IMR-90 (cell line): ENCODE data around the gene TP73. TPM values are rescaled to one million over a fixed set of nuclear protein-coding genes. Genes with fewer than 3 reads are reported as not detected.

Source experiments
- ATAC-seq: fragments of 200-7000 bp; cut with Tn5 transposase; 2 replicates; pipeline ENCODE4 v1.9.1; 2020; ENCODE audit warnings: low read depth, mild to moderate bottlenecking, moderate library complexity
- BruUV-seq: library from RNA; stranded (reverse); fragments of 400-500 nt; replicated peaks from 2 replicates; lab custom pipeline; 2021; lab: Mats Ljungman, UMichigan
- CTCF ChIA-PET: fragments of 300-600 bp; formaldehyde crosslinking; extraction: SDS; loops from one replicate; lab custom pipeline; 2021; ENCODE audit warnings: antibody characterized with exemption; lab: Yijun Ruan, JAX
- POLR2A ChIA-PET: fragments of 300-600 bp; sonication (Branson Sonifier 250); formaldehyde crosslinking; loops from one replicate; lab custom pipeline; 2022; ENCODE audit warnings: antibody characterized with exemption; ENCODE audit not compliant: unreplicated experiment; lab: Charles Lee
- DNase-seq: peaks from one replicate; pipeline ENCODE4 v3.0.0; 2013
- H2AFZ ChIP-seq: replicated peaks from 2 replicates; pipeline ENCODE3; 2013; ENCODE audit warnings: low read length, mild to moderate bottlenecking; ENCODE audit not compliant: poor library complexity
- H2AK5ac ChIP-seq: 2 replicates; pipeline ENCODE4 v1.6.1; 2013; ENCODE audit warnings: low read depth, low read length, inconsistent platforms
- H2AK9ac ChIP-seq: replicated peaks from 2 replicates; pipeline ENCODE3; 2013; ENCODE audit warnings: mild to moderate bottlenecking, low read depth, low read length, moderate library complexity; ENCODE audit not compliant: poor library complexity
- H2BK120ac ChIP-seq: 2 replicates; pipeline ENCODE4 v1.6.1; 2013; ENCODE audit warnings: low read depth, low read length, inconsistent platforms
- H2BK15ac ChIP-seq: 3 replicates; pipeline ENCODE4 v1.6.1; 2013; ENCODE audit warnings: low read depth, low read length, inconsistent platforms
- H2BK20ac ChIP-seq: 2 replicates; pipeline ENCODE4 v1.6.1; 2013; ENCODE audit warnings: low read depth, mild to moderate bottlenecking, inconsistent platforms, low read length, moderate library complexity
- H2BK5ac ChIP-seq: 2 replicates; pipeline ENCODE4 v1.6.1; 2013; ENCODE audit warnings: mild to moderate bottlenecking, low read depth, low read length, inconsistent platforms; ENCODE audit not compliant: poor library complexity, severe bottlenecking
- H3K14ac ChIP-seq: replicated peaks from 2 replicates; pipeline ENCODE4 v1.6.1; 2013; ENCODE audit warnings: low read depth, low read length, inconsistent platforms
- H3K18ac ChIP-seq: 2 replicates; pipeline ENCODE4 v1.6.1; 2013; ENCODE audit warnings: low read depth, low read length, control low read depth
- H3K23ac ChIP-seq: 2 replicates; pipeline ENCODE4 v1.6.1; 2013; ENCODE audit warnings: low read depth, low read length, inconsistent platforms
- H3K27ac ChIP-seq: 2 replicates; pipeline ENCODE4 v1.5.1; 2013; ENCODE audit warnings: mild to moderate bottlenecking, control low read depth, low read length; ENCODE audit not compliant: insufficient read depth
- H3K27me3 ChIP-seq: 2 replicates; pipeline ENCODE4 v1.6.1; 2013; ENCODE audit warnings: low read length; ENCODE audit not compliant: control insufficient read depth, insufficient read depth
- H3K36me3 ChIP-seq: 2 replicates; pipeline ENCODE4 v1.6.1; 2013; ENCODE audit warnings: low read length, mixed read lengths; ENCODE audit not compliant: control insufficient read depth, insufficient read depth
- H3K4ac ChIP-seq: 2 replicates; pipeline ENCODE4 v1.6.1; 2013; ENCODE audit warnings: low read depth, low read length, inconsistent platforms
- H3K4me1 ChIP-seq: 2 replicates; pipeline ENCODE4 v1.6.1; 2013; ENCODE audit warnings: low read length, mixed read lengths; ENCODE audit not compliant: control insufficient read depth, insufficient read depth
- H3K4me2 ChIP-seq: 2 replicates; pipeline ENCODE4 v1.6.1; 2013; ENCODE audit warnings: low read depth, mild to moderate bottlenecking, control low read depth, low read length, moderate library complexity
- H3K4me3 ChIP-seq: 2 replicates; pipeline ENCODE4 v1.5.1; 2013; ENCODE audit warnings: low read depth, mild to moderate bottlenecking, control low read depth, low read length, moderate library complexity; ENCODE audit not compliant: insufficient read depth
- H3K56ac ChIP-seq: 2 replicates; pipeline ENCODE4 v1.6.1; 2013; ENCODE audit warnings: low read length, inconsistent platforms; ENCODE audit not compliant: insufficient read depth; ENCODE audit errors: extremely low read depth
- H3K79me1 ChIP-seq, 2 experiments: 2 replicates each; pipeline ENCODE4 v1.6.1; 2013; ENCODE audit warnings: low read length in 2 of 2, inconsistent platforms in 1 of 2, low read depth in 1 of 2
- H3K9ac ChIP-seq: 2 replicates; pipeline ENCODE4 v1.6.1; 2013; ENCODE audit warnings: low read depth, low read length, control low read depth
- H3K9me1 ChIP-seq: 2 replicates; pipeline ENCODE4 v1.6.1; 2013; ENCODE audit warnings: low read length, inconsistent platforms; ENCODE audit not compliant: insufficient read depth
- H3K9me3 ChIP-seq: 2 replicates; pipeline ENCODE4 v1.6.1; 2013; ENCODE audit warnings: low read length; ENCODE audit not compliant: control insufficient read depth, insufficient read depth
- H4K20me1 ChIP-seq: 2 replicates; pipeline ENCODE4 v1.6.1; 2013; ENCODE audit warnings: low read length, inconsistent platforms; ENCODE audit not compliant: insufficient read depth
- H4K5ac ChIP-seq: 2 replicates; pipeline ENCODE4 v1.6.1; 2013; ENCODE audit warnings: mild to moderate bottlenecking, low read depth, low read length, control low read depth
- H4K8ac ChIP-seq, 2 experiments: 2 replicates each; pipeline ENCODE4 v1.6.1; 2013; ENCODE audit warnings: low read depth in 2 of 2, low read length in 2 of 2, control low read depth in 1 of 2, inconsistent platforms in 1 of 2
- H4K91ac ChIP-seq: 2 replicates; pipeline ENCODE4 v1.6.1; 2013; ENCODE audit warnings: low read depth, low read length, inconsistent platforms; ENCODE audit not compliant: insufficient read depth
- BHLHE40 ChIP-seq: fragments of 150-350 bp; IDR thresholded peaks from 2 replicates; pipeline ENCODE4 v1.6.1; 2016; ENCODE audit warnings: mild to moderate bottlenecking, low read depth, low read length
- CEBPB ChIP-seq: IDR thresholded peaks from 2 replicates; pipeline ENCODE4 v1.6.1; 2012; ENCODE audit warnings: low read depth, low read length, improper control_type of control experiment
- CHD1 ChIP-seq: IDR thresholded peaks from 2 replicates; pipeline ENCODE4 v1.6.1; 2012; ENCODE audit warnings: low read depth, low read length, improper control_type of control experiment
- FOS ChIP-seq: fragments of 150-350 bp; IDR thresholded peaks from 2 replicates; pipeline ENCODE4 v1.6.1; 2016; ENCODE audit warnings: low read depth, low read length
- MAFK ChIP-seq: IDR thresholded peaks from 2 replicates; pipeline ENCODE4 v1.6.1; 2012; ENCODE audit warnings: low read depth, low read length, improper control_type of control experiment
- MXI1 ChIP-seq: IDR thresholded peaks from 2 replicates; pipeline ENCODE4 v1.6.1; 2012; ENCODE audit warnings: low read depth, mild to moderate bottlenecking, low read length, moderate library complexity, borderline replicate concordance
- NFE2L2 ChIP-seq: fragments of 150-350 bp; IDR thresholded peaks from 2 replicates; pipeline ENCODE4 v1.6.1; 2016; ENCODE audit warnings: low read depth, mild to moderate bottlenecking, low read length
- POLR2A ChIP-seq: IDR thresholded peaks from 2 replicates; pipeline ENCODE4 v1.6.1; 2012; ENCODE audit warnings: mild to moderate bottlenecking, low read depth, low read length
- RCOR1 ChIP-seq: IDR thresholded peaks from 2 replicates; pipeline ENCODE4 v1.6.1; 2012; ENCODE audit warnings: mild to moderate bottlenecking, low read length, improper control_type of control experiment; ENCODE audit not compliant: insufficient replicate concordance
- RFX5 ChIP-seq: IDR thresholded peaks from 2 replicates; pipeline ENCODE4 v1.8.0; 2012; ENCODE audit warnings: low read depth, mild to moderate bottlenecking, low read length, moderate library complexity
- WGBS, 2 experiments: methylation state at CpG; one replicate each; pipeline versions ENCODE4 v1.1.5 to v1.1.7; 2013; ENCODE audit warnings: missing lambda C conversion rate in 2 of 2; ENCODE audit not compliant: insufficient read length in 1 of 2; ENCODE audit errors: extremely low coverage in 2 of 2; 5-methylcytosine and 5-hydroxymethylcytosine counted together
- dilution Hi-C: fragments of 300-500 bp; cut with HindIII; formaldehyde crosslinking; loops from one replicate; pipeline ENCODE4 v1.14.3; 2018; ENCODE audit warnings: low sequenced_read_pairs; ENCODE audit not compliant: unreplicated experiment
- in situ Hi-C: fragments of 300-500 bp; cut with MboI; formaldehyde crosslinking; loops from 3 replicates; pipeline ENCODE4 v1.14.3; 2019; ENCODE audit warnings: low sequenced_read_pairs, inconsistent platforms, mixed read lengths
- intact Hi-C: fragments of 100-400 bp; cut with micrococcal nuclease; formaldehyde crosslinking; loops from 2 replicates; pipeline ENCODE4 v1.10.0; 2022
- polyA plus RNA-seq, 3 experiments: library from polyadenylated mRNA; depleted of rRNA; stranded (reverse); fragments of >200 nt; gene quantifications; 2 replicates each; pipeline ENCODE4 v1.2.3, GENCODE V29; 2012; ENCODE audit warnings: low replicate concordance in 1 of 3
- total RNA-seq: library from RNA; depleted of rRNA; stranded (reverse); fragments of >200 nt; gene quantifications from 2 replicates; pipeline ENCODE4 v1.2.3, GENCODE V29; 2012
- TF ChIP-seq, protein P1 (sequence below): conservative IDR thresholded peaks from 2 replicates; pipeline ENCODE4 v1.5.1; 2012; ENCODE audit warnings: mild to moderate bottlenecking, low read depth, low read length, improper control_type of control experiment
- TF ChIP-seq, protein P2 (sequence below): fragments of 150-350 bp; IDR thresholded peaks from 2 replicates; pipeline ENCODE4 v1.6.1; 2016; ENCODE audit warnings: low read depth, mild to moderate bottlenecking, low read length, moderate library complexity, borderline replicate concordance
- TF ChIP-seq, protein P3 (sequence below): fragments of 150-350 bp; IDR thresholded peaks from 2 replicates; pipeline ENCODE4 v1.6.1; 2017; ENCODE audit warnings: mild to moderate bottlenecking, antibody characterized with exemption, low read length, low read depth

Gene TP73
- total and polyA plus RNA-seq, 2 of the 4 experiments (the other 2 are of a cell fraction), result not detected

DNA sequence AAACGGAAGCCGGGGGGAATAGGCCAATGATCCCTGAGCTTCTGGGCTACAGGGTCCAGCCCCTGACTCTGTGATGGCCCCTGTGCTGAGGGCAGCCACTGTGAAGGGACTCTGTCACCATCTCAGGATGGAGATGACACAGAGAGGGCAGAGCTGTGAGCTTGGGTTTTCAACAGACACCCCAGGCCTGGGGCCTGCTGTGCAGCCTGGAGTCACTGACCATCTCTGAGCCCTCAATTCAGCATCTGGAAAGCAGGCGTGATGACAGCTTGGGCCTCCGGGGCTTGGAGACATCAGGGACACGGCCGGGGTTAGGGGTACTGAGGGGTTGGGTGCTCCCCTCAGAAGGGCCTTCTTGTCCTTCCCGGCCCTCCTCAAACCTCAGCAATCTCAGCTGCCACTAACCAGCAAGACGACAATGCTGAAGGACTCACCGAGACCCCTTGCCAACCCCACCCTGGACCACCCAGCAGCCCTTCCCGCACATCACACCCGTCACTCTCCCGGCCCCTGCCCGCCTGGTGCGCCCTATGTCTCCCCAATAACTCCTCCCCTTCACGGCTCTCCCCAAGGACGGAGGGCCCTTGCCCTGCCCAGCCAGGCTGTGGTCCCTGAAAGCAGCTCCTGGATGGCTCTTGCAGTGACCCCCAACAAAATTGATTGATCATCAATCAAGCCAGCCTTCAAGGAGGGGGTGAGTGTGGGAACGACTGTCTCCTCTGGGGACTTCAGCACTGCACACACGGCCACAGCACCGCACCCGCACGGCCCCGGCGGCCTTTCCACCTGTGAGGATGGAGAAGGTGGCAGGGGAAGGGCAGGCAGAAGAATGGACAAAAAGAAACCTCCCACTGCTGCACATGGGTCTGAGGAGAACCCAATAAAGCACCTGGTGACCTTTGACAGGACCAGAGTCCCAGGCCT lies 45.3 kb upstream of the TP73 start (continued):
- TF ChIP-seq FOS (no peak), BHLHE40 (no peak)

DNA sequence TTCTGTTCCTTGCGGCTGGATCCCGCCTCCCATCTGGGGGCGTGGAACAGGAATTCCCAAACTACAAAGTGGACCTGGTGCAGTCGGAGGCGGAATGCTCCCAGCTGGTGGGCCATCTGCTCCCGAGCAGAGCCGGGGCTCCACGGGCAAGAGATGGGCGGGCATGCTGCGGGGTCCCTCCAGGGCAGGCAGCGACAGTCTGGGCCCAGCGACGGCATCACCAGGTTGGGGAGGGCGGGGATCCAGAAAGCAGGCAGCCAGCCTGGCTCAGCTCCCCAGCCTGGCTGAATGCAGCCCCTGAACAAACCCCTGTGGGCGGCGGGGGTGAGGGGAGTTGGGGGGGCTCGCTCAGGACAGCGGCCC lies 44.6 kb upstream of the TP73 start:
- no TSS peak for BruUV-seq
- Histone ChIP-seq H3K27ac (no peak overlapping the region), H3K23ac (no peak overlapping the region), H3K14ac (no peak overlapping the region), H4K5ac (no peak overlapping the region), H3K79me1 (no peaks in the 10 kb centered on the region), H3K36me3 (no peaks in the 10 kb centered on the region), H3K9me1 (no peaks in the 10 kb centered on the region; the same call in 1 of the 2 replicates), H3K9ac (no peak overlapping the region), H2BK20ac (no peak overlapping the region), H4K8ac (no peak overlapping the region), H3K27me3 (peaks cover 31% of the 10 kb centered on the region; the same call in 1 of the 2 replicates), H3K18ac (no peak overlapping the region), H3K56ac (no peak overlapping the region), H3K9me3 (no peaks in the 10 kb centered on the region), H2AFZ (no peak overlapping the region), H3K4me3 (no peak overlapping the region), H2BK5ac (no peak overlapping the region), H4K20me1 (no peaks in the 10 kb centered on the region), H2AK9ac (no peak overlapping the region), H3K4me1 (peaks cover 8% of the 10 kb centered on the region), H2BK120ac (no peak overlapping the region), H2BK15ac (no peak overlapping the region), H4K91ac (no peak overlapping the region), H3K4me2 (no peak overlapping the region), H2AK5ac (no peak overlapping the region), H3K4ac (no peak overlapping the region)
- ChIA-PET CTCF (interaction anchor here (1.3 kb wide), 1 partner anchor 11 kb away, joined by 4 read pairs; no protein-coding TSS in a partner anchor), POLR2A (no interaction called here)
- dilution Hi-C loops (no loop called here), in situ Hi-C loops (no loop called here), intact Hi-C loops (no loop called here)
- WGBS, 2 experiments, result 91% methylated on average over 5 of the region's 18 CpGs; no CpG with 5 or more reads in 1 of the 2 experiments
- DNase-seq (no peak), ATAC-seq (no peak)
- no peak for TF ChIP-seq RFX5
- no peak for TF ChIP-seq MAFK
- TF ChIP-seq, protein P1, sequence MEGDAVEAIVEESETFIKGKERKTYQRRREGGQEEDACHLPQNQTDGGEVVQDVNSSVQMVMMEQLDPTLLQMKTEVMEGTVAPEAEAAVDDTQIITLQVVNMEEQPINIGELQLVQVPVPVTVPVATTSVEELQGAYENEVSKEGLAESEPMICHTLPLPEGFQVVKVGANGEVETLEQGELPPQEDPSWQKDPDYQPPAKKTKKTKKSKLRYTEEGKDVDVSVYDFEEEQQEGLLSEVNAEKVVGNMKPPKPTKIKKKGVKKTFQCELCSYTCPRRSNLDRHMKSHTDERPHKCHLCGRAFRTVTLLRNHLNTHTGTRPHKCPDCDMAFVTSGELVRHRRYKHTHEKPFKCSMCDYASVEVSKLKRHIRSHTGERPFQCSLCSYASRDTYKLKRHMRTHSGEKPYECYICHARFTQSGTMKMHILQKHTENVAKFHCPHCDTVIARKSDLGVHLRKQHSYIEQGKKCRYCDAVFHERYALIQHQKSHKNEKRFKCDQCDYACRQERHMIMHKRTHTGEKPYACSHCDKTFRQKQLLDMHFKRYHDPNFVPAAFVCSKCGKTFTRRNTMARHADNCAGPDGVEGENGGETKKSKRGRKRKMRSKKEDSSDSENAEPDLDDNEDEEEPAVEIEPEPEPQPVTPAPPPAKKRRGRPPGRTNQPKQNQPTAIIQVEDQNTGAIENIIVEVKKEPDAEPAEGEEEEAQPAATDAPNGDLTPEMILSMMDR, result no peak
- TF ChIP-seq, protein P2, sequence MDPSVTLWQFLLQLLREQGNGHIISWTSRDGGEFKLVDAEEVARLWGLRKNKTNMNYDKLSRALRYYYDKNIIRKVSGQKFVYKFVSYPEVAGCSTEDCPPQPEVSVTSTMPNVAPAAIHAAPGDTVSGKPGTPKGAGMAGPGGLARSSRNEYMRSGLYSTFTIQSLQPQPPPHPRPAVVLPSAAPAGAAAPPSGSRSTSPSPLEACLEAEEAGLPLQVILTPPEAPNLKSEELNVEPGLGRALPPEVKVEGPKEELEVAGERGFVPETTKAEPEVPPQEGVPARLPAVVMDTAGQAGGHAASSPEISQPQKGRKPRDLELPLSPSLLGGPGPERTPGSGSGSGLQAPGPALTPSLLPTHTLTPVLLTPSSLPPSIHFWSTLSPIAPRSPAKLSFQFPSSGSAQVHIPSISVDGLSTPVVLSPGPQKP, result no peak
- no peak for TF ChIP-seq CHD1
- no peak for TF ChIP-seq CEBPB
- no peak for TF ChIP-seq RCOR1
- TF ChIP-seq BHLHE40, result no peak
- no peak for TF ChIP-seq POLR2A
- TF ChIP-seq, protein P3, sequence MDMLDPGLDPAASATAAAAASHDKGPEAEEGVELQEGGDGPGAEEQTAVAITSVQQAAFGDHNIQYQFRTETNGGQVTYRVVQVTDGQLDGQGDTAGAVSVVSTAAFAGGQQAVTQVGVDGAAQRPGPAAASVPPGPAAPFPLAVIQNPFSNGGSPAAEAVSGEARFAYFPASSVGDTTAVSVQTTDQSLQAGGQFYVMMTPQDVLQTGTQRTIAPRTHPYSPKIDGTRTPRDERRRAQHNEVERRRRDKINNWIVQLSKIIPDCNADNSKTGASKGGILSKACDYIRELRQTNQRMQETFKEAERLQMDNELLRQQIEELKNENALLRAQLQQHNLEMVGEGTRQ, result no peak
- TF ChIP-seq NFE2L2, result no peak
- no peak for TF ChIP-seq MXI1
